GM19023 (cell line): Measurements from ENCODE around the gene CD248.

Source experiments
- ATAC-seq: cut with Tn5 transposase; IDR thresholded peaks from one replicate; pipeline ENCODE4 v1.9.1; 2021; ENCODE audit warnings: mild to moderate bottlenecking, moderate library complexity; ENCODE audit not compliant: unreplicated experiment

Gene CD248

DNA sequence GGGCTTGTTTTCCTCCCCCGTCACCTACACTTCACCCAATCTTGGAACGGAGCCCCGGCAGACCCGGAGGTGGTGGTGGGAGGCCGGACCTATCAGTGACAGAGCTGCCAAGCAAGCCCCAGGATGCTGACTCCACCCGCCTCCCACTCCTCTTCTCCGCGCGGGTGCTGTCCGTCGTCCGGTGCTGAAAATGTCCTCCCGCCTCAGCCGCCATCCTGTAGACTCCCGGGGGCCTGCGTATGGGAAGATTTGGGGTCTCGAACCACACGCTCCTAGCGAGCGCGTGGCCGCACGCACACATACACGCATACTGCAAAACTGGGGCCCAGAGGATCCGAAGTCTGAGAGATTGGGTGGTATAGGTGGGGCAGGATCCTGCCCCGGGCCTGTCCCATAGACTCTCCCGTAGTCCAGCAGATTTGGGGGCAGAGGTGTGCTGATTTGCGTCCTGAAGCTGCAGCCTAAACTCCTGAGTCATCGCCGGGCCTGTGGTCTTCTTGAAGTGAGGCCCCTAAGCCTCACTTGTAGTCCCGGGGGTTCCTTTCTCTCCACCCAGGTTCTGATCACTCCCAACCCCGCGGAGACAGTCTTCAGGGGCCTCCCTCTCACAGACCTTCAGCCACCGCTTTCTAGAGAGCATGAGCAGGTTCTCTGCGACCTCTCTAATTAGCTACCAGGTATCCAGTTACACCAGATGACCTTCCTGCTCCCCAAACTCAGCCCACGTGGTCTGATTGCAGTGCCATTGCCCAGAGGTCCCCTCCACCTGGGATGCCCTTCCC is 27.1 kb downstream of the CD248 start:
- peak; percentile 41 for ATAC-seq

DNA sequence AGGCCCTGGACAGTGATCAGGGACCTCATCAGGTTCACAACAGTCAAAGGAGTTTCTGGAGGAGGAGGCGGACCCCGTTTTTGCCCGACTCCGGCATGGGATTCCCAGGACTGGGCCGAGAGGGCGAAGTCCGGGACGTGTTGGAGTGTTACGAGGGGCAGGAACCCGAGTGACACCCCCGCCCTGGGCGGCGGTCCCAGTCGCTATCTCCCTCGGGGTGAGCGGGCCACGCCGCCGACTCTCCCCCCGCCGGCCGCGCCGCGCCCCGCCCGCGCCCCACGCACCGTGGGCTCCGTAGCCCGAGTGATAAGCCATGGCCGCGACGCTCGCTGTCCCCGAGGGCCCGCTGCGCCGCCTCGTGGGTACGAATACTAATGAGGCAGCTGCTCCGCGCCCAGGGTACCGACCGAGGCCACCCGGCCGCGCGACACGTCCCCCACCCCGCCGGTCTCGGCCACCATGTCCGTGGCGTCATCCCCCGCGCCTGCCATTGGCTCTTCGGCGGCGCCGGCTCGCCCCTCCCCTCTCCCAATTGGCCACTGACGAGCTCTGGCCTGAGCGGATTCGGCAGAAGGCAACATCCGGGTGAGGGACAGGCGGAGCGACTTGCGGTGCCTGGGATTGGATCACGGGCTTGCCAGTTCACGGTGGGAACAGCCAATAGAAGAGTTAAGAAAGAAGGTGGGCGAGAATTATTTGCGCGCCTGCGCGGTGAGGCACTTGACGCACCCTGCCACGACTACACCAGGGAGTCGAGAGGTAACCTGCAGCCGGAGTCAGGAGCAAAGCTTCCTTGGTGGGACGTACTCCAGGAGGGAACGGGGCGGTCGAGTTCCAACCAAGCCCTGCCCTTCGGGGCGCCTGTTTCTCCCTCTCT is 27.9 kb downstream of the CD248 start, which contains the start of gene YIF1A:
Gene YIF1A, minus strand, starts transcription at position 473 of the 877 bp plus-strand sequence. Its CDS starts 158 bp downstream, at position 315.
- ATAC-seq: peak; percentile 86

DNA sequence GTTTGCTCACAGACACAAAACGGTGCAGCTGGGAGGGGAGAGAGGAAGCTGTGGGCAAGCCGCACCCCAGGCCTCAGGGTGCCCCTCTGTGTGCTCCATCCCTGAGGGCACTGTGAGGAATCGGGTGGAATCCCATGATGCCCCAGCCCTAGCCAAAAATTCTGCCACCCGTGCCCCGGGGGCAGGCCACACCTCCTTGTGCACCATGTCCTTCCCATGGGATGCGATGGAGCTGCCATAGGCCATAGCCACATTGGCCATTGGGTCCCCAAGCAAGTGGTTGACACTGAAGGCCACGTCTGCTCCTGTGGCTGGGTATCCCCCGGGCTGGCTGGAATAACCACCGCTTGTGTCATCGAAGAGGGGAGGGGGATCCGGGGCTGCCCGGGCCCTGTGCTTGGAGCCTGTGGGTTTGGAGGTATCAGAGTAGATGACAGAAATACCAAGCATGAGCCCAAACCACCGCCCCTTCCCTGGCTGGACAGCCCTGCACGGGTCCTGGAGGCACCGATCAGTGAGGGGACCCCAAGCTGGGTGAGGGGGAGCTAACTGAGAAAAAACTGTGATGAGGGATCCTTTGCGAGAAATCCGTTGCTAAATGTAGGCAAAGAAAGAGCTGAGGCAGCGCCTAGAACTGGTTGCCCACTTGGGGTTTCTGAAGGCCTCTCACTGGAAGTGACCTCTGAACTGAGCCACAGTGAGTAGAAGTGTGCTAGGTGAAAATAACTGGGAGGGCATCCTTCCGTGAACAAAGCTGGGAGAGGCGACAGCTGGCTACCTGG is 28.8 kb downstream of the CD248 start:
- no peak for ATAC-seq

DNA sequence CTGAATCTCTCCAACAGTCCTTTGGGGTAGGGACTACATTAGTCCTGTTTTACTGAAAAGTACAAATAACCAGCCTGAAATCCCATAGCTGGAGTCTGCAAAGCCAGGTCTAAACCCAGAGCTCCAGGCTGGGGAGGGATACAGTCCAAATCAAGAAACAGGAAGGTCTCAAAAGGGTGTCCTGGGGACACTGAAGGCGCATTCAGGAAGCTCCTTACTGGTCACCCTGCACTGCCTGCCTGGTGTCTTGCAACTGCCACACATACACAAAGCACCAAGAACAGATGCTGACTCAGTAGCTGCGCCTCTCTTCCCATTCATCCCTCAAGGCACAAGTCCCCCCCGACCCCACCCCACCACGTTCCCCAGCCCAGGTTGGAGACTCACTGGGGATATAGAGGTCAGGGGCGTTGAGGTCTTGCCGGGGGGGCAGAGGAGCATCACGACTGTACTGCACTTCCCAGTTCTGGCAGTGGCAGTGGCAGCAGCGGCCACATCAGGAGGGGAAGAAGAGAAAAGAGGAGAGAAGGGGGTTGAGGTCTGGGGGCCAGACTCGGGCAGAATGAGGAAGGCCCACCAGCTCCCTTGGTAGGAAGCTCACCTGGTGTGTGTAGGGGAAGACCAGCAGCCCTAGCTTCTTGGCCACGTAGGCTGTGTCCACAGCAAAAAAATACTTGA is 29.5 kb downstream of the CD248 start:
- ATAC-seq: no peak

DNA sequence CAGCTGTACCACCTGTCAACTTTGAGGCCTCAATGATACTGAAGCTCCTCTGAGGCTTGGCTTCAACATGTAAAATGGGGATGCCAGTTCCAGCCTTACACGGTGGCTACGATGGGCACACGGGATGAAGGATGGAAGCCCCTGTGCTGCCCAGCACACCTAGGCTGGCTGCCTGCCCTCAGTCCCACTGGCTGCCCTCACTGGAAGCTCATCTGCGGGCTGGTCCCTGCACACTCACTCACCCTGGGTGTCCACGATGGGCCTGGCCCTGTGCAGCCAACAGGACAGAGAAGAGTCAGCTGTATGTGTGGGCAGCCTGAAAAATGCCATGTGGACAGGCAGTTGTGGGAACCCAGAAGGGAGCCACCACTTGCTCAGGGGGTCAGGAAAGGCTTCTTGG is 30.1 kb downstream of the CD248 start:
- ATAC-seq: no peak

DNA sequence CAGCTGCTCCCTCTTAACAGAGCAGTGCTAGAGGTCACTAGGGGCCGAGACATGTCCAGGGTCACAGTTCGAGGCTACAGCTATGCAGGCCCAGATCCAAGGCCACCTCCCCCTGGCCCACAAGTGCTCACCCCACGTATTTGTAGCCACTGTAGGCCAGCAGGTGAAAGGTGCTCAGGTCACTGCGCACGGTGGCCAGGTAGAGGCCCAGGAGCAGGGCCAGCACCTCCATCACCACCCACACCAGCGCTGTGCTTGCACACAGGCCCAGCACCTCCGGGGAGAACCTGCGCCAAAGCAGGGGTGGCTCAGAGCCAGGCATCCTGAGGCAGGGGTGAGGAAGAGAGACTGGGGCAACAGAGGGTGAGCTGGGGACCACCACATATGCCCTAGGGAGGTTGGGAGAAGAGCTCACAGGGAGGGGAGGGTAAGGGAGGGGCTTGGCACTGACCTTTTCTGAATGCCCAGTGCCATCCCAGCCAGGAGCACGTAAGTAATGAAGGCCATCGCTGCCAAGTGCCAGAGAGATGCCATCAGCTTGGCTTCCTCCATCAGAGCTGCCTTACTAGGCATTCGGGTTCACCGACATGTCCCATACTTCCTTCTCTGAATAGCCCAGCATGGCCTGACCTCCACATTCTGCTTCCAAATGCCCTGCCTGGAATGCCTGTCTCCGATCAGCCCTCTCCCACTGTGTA is 31.4 kb downstream of the CD248 start:
- ATAC-seq: no peak

DNA sequence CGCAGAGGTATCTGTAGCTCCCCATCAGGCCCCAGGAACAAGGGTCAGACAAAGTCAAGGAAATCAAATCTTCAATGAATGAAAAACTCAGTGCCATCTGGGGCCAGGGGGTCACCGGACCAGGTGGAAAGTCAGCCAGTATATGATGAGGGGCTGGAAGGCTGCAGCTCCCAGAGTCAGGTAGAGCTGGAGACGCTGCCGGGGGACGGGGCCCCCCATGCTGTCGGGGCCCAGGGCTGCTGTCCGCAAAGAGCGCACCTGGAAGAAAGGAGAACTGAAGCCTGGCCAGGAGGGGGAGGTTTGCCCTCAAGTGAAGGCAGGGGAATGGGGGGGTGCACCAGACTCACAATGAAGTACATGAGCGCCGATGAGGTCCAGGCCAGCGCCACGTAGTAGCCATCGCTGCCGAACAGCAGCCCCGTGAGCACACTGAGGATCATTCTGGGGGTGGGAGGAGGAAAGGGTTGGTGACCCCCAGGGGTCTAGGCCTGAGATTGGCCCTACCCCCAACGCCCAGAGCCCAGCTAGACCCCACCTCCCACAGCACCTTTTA is 32.2 kb downstream of the CD248 start:
- ATAC-seq: no peak

DNA sequence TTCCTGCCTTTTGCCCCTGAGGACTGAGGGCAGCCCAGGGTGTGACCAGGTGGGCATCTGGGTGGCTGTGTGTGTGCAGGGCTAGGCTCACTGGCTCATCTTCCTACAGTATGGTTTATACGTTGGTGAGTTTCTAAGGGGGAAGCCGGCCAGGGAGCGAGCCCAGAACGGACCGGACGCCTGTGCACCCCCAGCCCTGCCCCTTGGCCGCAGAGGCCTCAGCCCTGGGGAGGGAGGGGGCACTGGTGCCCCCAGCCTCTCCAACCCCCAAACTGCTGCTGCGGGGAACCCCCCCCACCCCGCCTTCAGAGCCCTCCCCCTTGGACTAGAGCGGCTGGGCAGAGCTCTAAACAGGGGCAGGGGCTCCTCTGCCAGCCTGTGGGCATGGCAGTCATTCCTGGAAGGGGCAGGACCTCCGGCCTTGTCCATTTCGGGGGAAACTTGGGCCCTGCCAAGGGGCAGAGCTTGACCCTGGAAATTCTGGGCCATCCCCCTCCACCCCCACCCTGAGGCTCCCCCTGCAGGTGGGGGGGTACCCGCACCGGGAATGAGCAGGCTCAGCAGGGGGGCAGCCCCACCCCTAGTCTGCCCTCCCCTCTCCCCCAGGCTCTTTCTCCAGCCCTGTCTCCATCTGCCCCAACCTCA is 33.3 kb downstream of the CD248 start:
- no peak for ATAC-seq

DNA sequence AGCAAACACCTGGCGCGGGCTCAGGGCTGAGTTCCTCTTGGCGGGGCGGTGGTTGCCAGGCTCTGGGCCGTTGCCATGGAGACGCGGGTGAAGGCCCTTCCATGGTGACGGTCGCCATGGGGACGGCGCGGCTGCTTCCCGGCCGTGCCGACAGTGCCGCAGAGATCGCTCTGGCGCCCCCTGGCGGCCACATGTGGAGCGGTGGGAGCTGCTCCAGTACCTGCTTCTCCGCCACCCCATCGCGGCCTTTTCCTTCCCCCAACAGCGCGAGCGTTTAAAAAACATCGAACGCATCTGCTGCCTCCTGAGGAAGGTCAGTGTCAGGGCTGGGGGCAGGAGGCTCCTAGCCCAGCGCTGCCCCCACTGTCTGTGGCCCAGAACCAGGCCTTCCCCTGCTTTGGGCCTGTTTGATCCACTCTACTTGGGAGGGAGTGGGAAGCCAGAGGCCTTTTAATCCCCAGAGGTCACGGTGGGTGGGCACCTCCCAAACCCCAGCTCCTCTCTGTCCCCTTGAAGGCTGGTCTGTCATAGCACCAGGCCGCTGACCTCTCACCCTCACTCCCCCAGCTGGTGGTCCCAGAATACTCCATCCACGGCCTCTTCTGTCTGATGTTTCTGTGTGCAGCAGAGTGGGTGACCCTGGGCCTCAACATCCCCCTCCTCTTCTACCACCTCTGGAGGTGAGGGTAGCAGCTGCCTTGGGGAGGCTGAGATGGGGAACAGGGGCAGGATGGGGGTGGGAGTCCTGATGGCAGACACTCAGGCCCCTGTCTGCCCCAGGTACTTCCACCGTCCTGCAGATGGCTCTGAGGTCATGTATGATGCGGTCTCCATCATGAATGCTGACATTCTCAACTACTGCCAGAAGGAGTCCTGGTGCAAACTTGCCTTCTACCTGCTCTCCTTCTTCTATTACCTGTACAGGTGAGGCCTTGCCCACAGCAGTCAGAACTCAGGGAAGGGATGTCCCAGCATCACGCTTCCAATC is 34.1 kb downstream of the CD248 start:
- peak; percentile 75 for ATAC-seq

DNA sequence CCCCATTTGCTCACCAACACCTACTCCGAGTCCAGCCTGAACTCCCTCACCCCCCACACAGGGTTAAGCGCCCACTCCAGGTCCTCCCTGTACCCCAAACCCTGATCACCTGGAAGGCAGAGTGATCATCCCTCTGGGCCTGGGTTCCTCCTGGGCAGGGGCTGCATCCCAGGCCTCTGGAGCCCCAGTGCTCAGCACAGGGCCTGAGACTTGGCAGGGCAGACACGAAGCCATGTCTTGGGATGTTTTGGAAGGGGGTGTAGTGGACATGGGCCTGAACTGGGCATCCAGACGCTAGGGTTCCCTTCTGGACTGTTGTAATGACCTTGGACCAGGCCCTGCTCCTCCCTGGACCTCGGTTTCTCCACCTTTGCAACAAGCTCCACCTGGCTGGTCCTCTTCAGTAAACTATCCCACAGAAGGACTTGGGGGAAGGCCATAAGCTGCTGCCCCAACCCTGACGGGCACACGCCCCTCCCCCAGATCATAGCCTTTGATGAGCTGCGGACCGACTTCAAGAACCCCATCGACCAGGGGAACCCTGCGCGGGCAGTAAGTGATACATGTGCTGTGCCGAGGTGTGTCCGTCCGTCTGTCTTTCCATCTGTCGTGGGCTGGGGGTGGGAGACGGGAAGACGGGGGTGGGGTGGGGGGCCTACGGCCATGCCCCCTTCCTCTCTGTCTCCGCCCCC is 34.9 kb downstream of the CD248 start:
- ATAC-seq: no peak

DNA sequence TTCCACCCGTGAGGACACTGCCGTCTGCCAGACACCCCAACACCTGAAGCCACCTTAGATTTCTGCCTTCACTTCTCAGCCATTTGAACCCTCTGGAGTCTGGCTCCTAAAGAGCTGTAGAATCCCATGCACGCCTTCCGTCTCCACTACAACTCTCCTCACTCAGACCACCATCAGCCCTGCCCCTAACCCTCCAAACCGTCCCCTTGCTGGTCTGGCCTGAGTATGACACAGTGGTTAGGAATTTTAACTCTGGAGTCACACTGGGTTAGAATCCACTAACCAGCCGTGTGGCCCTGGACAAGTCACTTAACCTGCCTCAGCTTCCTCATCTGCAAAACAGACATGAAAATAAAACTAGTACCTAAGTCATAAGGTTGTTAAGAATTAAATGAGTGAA is 35.8 kb downstream of the CD248 start:
- ATAC-seq: no peak

DNA sequence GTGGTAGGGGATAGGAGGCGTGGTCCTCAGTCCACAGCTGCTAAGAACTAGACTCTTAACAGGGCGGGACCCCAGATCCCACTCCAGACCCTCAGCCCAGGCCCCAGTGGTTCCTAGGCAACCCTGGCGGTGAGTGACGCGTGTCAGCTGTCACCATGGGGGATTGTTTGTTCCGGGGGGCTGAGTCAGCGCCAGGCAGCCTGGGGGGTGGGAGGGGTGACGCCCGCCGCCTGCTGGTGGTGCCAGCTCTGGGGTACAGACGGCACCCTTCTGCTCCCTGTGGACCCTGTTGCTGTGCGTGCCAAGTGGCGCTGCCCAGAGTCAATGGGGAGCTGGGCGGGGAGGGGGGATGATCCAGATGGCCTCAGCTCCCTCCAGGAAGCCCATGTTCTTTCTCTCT is 36.4 kb downstream of the CD248 start:
- no peak for ATAC-seq

DNA sequence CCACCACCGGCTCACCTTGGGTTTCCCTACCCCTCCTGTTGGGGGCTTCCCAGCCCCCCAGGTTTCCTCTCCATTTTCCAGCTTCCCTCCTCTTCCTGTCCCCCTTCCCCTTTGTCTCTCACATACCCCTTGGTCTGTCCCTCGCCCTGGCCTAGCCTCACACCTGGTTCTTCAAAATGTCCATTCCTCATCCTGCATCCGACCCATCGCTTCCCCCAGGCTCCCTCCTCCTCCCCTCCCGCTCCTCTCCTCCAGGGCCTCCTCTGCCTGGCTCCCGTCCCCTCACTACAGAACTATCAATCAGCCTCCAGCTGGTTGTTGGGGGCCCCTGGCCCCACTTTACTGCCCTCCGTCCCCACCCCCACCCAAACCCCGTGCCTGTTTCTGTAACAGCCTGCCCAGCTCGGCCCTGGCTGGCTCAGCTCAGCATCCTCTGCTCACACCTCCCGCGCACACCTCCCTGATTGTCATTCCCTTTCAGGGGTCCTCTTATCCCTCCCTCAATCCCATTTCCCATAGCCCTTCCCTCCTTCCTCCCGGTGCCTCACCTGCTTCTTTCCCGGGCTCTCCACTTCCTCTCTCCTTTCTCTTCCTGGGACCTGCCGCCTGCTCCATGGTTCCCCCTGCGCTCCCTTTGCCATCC is 37.6 kb downstream of the CD248 start:
- no peak for ATAC-seq

DNA sequence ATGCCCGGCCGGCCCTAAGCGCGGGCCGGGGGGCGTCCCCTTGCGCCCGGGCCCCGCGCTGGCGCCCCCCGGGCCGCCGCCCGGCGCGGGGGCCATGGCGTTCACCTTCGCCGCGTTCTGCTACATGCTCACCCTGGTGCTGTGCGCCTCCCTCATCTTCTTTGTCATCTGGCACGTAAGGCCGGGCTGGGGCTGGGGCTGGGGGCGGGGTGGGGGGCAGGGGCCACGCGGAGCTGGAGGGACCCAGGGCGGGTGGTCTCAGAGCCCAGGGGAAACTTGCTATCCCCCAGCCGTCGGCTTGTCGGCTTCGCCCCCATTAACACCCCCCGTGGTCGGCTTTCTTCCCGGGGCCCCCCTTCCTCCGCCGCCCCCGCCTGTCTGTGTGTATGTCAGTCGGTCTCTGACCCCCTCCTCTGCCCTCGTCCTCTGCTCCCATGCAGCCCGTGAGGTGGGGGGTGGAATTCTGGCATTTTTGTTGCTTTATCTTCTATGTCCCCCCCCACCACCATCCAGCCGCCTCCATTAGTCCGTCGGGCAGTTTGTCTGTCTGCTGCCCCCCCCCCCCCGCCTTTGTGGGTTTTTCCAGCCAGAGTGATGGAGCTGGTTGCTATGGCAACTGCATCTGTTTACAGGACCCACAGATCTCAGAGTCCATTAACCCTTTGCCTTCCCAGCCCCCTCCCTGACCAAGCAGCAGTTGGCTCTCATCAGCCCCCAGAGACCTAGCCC is 38.3 kb downstream of the CD248 start:
- no peak for ATAC-seq

DNA sequence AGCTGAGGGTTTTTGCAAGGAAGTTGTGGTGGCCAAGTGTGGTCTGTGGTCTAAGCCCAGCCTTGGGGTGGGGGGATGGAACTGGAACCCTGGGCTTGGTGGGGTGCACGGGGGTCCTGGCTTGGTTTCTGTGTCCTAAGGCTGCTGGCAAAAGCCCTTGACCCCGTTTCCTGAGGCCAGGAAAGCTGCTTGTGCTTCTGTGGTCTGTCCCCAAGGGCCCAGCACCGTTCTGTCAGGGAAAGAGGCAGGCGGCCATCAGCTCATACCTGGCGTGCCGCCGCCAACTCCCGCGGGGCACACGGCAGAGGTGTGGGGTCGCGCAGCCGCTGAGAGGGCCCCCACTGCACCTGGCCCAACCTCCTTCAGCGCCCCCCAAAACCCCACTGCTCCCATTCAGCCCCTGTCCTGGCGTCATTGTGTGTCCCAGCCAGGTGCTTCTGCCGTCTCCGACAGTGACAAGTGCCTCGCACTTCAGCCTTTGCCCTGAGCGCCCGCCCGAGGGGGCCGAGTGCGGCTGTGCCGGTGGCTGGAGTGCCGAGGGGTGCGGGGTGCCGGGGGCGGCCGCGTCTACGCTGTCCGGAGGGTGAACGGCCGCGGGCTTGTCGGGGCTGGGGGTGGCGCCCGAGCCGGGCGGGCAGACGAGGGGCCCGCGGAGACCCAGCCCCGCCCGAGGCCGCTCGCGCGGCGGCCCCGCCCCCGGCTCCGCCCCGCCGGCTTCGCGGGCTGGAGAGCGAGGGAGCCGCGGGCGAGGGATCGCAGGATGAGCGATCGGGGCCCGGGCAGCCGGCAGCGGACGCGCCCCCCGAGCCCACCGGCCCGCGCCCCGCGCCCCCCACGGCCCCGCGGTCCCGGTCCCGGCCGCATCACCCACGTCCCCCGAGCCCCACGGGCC is 39.1 kb downstream of the CD248 start, which contains the start of gene CNIH2:
Gene CNIH2, plus strand, starts transcription at position 705 of the 892 bp plus-strand sequence. CDS start 282 bp downstream, outside the sequence.
- ATAC-seq: no peak
